ENCODE results near the gene NARF. TPM values are rescaled to one million over a fixed set of nuclear protein-coding genes. Genes with fewer than 3 reads are reported as not detected.
A peak's percentile ranks its signal among the peaks of the same experiment; 100 is the strongest.

NARF gene
- total and polyA plus RNA-seq, 2 experiments from 2014 or later, result 113 to 215 TPM

DNA sequence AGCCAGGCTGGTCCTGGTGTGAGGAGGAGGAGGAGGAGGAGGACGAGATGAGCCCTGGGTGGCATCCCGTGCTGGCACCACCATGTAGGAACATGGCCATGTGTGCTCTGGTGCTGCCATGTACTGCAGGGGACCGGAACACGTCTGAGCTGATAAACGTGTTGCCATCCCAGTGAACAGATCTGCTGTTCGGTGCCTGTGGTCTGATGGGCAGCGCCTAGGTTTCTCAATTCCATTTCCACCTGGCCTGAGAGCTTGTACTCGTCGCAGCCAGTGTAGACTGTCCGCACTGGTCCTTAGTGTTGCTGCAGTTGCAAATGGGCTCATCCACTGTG is 32.6 kb downstream of the NARF start:
- H3K4me1 ChIP-seq (ENCODE audit: low read depth), result no peaks in the 10 kb centered on the region
- H3K27ac ChIP-seq, result no peak overlapping the region
- no peaks in the 10 kb centered on the region for H3K27me3 ChIP-seq
- DNase-seq (ENCODE audit: low read depth in 1 of 2, low spot score in 1 of 2), result no peak
- H3K9me3 ChIP-seq (ENCODE audit: low read depth), result no peaks in the 10 kb centered on the region
- peaks cover 23% of the 10 kb centered on the region for H3K36me3 ChIP-seq
- TF ChIP-seq, protein P1, sequence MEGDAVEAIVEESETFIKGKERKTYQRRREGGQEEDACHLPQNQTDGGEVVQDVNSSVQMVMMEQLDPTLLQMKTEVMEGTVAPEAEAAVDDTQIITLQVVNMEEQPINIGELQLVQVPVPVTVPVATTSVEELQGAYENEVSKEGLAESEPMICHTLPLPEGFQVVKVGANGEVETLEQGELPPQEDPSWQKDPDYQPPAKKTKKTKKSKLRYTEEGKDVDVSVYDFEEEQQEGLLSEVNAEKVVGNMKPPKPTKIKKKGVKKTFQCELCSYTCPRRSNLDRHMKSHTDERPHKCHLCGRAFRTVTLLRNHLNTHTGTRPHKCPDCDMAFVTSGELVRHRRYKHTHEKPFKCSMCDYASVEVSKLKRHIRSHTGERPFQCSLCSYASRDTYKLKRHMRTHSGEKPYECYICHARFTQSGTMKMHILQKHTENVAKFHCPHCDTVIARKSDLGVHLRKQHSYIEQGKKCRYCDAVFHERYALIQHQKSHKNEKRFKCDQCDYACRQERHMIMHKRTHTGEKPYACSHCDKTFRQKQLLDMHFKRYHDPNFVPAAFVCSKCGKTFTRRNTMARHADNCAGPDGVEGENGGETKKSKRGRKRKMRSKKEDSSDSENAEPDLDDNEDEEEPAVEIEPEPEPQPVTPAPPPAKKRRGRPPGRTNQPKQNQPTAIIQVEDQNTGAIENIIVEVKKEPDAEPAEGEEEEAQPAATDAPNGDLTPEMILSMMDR (IDR thresholded peaks at IDR 0.05; ENCODE audit: low read depth, low read length), result no peak
- H3K4me3 ChIP-seq, result no peak overlapping the region

DNA sequence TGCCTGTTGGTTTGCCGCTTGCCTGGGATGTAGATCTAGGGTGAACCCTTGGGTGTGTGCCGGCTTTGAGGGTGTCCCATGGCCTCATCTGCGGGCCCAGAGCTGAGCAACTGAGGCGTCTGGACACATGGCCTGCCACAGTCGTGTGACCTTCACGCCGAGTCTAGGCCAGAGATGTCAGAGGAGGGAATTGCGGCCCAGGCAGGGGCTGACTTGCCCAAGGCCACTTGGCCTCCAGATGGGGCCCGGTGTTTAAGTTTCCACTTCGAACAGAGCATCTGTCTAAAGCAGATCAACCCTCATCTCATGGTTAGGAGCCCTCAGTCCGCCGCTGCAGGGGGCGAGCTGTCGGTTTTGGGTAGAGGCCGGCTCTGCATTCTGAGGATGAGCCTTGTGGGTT is 33.0 kb downstream of the NARF start:
- TF ChIP-seq, protein P1 (IDR thresholded peaks at IDR 0.05; ENCODE audit: low read depth, low read length), result no peak
- DNase-seq (ENCODE audit: low read depth in 1 of 2, low spot score in 1 of 2), result no peak
- Histone ChIP-seq H3K4me3 (no peak overlapping the region), H3K27me3 (no peaks in the 10 kb centered on the region), H3K27ac (no peak overlapping the region), H3K9me3 (ENCODE audit: low read depth) (no peaks in the 10 kb centered on the region), H3K36me3 (peaks cover 19% of the 10 kb centered on the region), H3K4me1 (ENCODE audit: low read depth) (no peaks in the 10 kb centered on the region)

DNA sequence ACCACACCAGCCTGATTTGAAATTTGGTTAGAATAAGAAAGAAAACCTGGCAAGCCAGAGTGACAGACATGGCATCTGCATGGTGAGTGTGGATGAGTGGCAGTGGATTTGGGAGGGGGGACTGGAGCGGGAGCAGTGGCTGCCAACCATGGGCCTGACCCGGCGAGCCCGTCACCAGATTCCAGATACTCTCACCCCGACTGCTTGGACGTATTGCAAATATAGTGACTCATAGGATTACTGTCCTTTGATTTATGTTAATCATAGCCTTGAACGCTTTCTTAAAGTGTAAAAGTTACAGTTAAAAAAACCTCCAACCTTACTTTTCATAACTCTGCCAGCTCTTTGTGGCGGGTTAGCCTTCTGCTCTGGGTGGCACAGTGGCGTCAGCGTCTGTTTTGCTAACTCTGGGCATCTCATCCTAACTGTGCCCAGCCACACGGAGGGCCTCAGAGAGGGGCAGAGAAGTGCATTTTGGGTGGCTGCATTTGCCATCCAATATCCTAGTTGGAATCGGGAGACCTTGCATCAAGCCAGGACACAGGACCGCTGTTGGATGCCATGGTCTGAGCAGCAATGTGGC is 34.2 kb downstream of the NARF start:
- peaks cover 9% of the 10 kb centered on the region for H3K36me3 ChIP-seq
- H3K27ac ChIP-seq, result no peak overlapping the region
- DNase-seq (ENCODE audit: low read depth in 1 of 2, low spot score in 1 of 2), result peak in 1 of 2 donors; percentile 54
- no peaks in the 10 kb centered on the region for H3K27me3 ChIP-seq
- no peaks in the 10 kb centered on the region for H3K9me3 ChIP-seq (ENCODE audit: low read depth)
- TF ChIP-seq, protein P1 (IDR thresholded peaks at IDR 0.05; ENCODE audit: low read depth, low read length), result no peak
- H3K4me1 ChIP-seq (ENCODE audit: low read depth), result no peaks in the 10 kb centered on the region
- no peak overlapping the region for H3K4me3 ChIP-seq

DNA sequence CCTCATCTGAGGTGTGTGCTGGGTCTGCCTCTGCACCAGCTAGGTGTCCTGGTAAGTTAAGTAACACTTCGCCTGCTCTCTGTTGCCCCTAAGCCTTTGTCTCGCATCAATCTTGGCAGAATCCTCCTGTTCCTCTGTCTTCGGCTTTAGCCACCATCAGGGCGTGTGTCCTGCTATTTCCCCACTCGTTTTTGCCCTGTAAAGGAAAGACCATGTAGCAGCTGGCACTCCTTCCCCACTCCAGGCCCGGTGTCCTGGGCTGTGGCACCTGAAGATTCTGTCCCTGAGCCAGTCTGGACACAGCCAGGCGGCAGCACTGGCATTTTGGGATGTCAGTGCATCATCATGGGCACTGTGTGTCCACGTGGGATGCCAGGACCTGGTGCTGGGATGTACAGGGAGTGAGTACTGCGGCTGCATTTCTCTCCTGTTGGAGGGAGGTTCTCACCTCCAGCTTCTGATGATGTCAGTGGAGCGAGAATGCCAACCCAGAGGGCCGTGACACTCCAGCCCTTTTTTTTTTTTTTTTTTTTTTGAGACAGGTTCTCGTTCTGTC is 34.8 kb downstream of the NARF start:
- Histone ChIP-seq H3K36me3 (peaks cover 5% of the 10 kb centered on the region), H3K9me3 (ENCODE audit: low read depth) (no peaks in the 10 kb centered on the region), H3K27me3 (no peaks in the 10 kb centered on the region), H3K4me3 (no peak overlapping the region), H3K27ac (no peak overlapping the region), H3K4me1 (ENCODE audit: low read depth) (no peaks in the 10 kb centered on the region)
- no peak for DNase-seq (ENCODE audit: low read depth in 1 of 2, low spot score in 1 of 2)
- TF ChIP-seq, protein P1 (IDR thresholded peaks at IDR 0.05; ENCODE audit: low read depth, low read length), result no peak

DNA sequence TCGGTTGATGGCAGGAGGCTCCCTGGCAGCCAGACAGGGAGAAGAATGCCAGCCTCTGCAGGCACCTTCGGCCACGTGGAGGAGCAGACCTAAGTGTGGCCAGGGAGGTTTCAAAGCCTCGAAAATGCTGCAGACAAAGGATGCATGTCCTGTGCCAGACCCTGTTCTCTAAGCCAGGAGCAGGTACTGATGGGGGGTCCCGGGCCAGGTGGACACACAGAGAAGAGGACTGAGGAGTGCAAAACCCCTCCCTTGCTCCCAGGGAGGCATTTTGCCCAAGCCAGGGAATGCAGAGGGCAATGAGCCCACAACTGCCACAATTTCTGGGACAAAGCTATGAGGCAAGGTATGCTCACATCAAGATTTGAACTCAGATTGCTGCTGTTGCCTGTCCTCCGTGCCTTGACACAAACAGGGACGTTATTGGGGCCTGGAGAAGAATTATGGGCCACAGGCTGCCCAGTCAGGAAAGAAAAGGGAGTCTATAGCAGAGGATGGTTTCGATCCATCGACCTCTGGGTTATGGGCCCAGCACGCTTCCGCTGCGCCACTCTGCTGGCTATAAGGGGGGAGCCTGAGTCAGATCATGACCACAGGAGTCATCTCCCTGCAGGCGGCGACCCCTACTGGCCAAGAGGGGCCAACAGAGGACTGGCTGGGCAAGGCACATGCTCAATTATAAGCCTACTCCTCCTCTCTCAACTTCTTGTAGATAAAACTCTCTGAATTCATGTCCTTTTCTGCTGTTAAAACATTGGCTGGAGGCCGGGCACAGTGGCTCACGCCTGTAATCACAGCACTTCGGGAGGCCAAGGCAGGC is 35.9 kb downstream of the NARF start:
- TF ChIP-seq, protein P1 (IDR thresholded peaks at IDR 0.05; ENCODE audit: low read depth, low read length), result peak; percentile 90
- no peaks in the 10 kb centered on the region for H3K27me3 ChIP-seq
- H3K4me3 ChIP-seq, result no peak overlapping the region
- no peaks in the 10 kb centered on the region for H3K36me3 ChIP-seq
- H3K9me3 ChIP-seq (ENCODE audit: low read depth), result no peaks in the 10 kb centered on the region
- peak; percentile 84 to 94 for DNase-seq (ENCODE audit: low read depth in 1 of 2, low spot score in 1 of 2)
- no peaks in the 10 kb centered on the region for H3K4me1 ChIP-seq (ENCODE audit: low read depth)
- H3K27ac ChIP-seq, result peak overlapping the region; percentile 25

All from cardiac muscle cell (in vitro differentiated cells and primary cell).